ENCODE data around the gene CCR7. TPM values are rescaled to one million over a fixed set of nuclear protein-coding genes. Genes with fewer than 3 reads are reported as not detected.

CCR7 gene
- total RNA-seq, 1 donor from 2014 or later: not detected

GRCh38 chr17:40607641-40608040 is 42.4 kb upstream of the CCR7 start:
- H3K4me1 Mint-ChIP-seq (ENCODE audit: low read depth, unreplicated experiment): no peaks in the 10 kb centered on the region
- peaks cover 15% of the 10 kb centered on the region for H3K27me3 Mint-ChIP-seq (ENCODE audit: low read depth, unreplicated experiment)
- H3K27ac ChIP-seq (ENCODE audit: low read depth, low read length): no peak overlapping the region
- H2AFZ ChIP-seq (ENCODE audit: low read depth, low read length): no peak overlapping the region
- H3K9me3 Mint-ChIP-seq (ENCODE audit: unreplicated experiment): peaks cover 4% of the 10 kb centered on the region
- peaks cover 17% of the 10 kb centered on the region for H3K27me3 ChIP-seq (ENCODE audit: insufficient read depth, low read length)
- no peaks in the 10 kb centered on the region for H4K20me1 ChIP-seq (ENCODE audit: insufficient read depth, low read length)
- DNase-seq (ENCODE audit: low read depth) (no peak), FAIRE-seq (no peak)
- H3K4me2 ChIP-seq (ENCODE audit: low read length): no peak overlapping the region
- H3K4me3 ChIP-seq (ENCODE audit: insufficient read depth, low read depth, low read length): no peak overlapping the region
- no peaks in the 10 kb centered on the region for H3K9me3 ChIP-seq (ENCODE audit: insufficient read depth, low read depth, low read length)
- H3K4me1 ChIP-seq (ENCODE audit: insufficient read depth, low read length): no peaks in the 10 kb centered on the region
- H3K27ac Mint-ChIP-seq (ENCODE audit: unreplicated experiment): no peak overlapping the region
- H3K4me3 Mint-ChIP-seq (ENCODE audit: unreplicated experiment): no peak overlapping the region
- TF ChIP-seq EZH2 (IDR thresholded peaks at IDR 0.05; ENCODE audit: insufficient read depth, low read length): no peak
- H3K9ac ChIP-seq (ENCODE audit: low read length): no peak overlapping the region
- H3K79me2 ChIP-seq (ENCODE audit: insufficient read depth, low read length): no peaks in the 10 kb centered on the region
- H3K36me3 Mint-ChIP-seq (ENCODE audit: low read depth, unreplicated experiment): peaks cover 1% of the 10 kb centered on the region
- no peaks in the 10 kb centered on the region for H3K36me3 ChIP-seq (ENCODE audit: insufficient read depth, low read length)

GRCh38 chr17:40606548-40607353 is 41.5 kb upstream of the CCR7 start:
- no peak overlapping the region for H3K4me3 Mint-ChIP-seq (ENCODE audit: unreplicated experiment)
- Histone ChIP-seq H3K36me3 (ENCODE audit: insufficient read depth, low read length) (no peaks in the 10 kb centered on the region), H3K9me3 (ENCODE audit: insufficient read depth, low read depth, low read length) (no peaks in the 10 kb centered on the region), H3K27me3 (ENCODE audit: insufficient read depth, low read length) (peaks cover 12% of the 10 kb centered on the region), H3K4me2 (ENCODE audit: low read length) (no peak overlapping the region), H3K27ac (ENCODE audit: low read depth, low read length) (no peak overlapping the region), H3K4me3 (ENCODE audit: insufficient read depth, low read depth, low read length) (no peak overlapping the region), H3K4me1 (ENCODE audit: insufficient read depth, low read length) (no peaks in the 10 kb centered on the region), H3K79me2 (ENCODE audit: insufficient read depth, low read length) (no peaks in the 10 kb centered on the region), H3K9ac (ENCODE audit: low read length) (no peak overlapping the region), H2AFZ (ENCODE audit: low read depth, low read length) (no peak overlapping the region), H4K20me1 (ENCODE audit: insufficient read depth, low read length) (no peaks in the 10 kb centered on the region)
- peaks cover 15% of the 10 kb centered on the region for H3K27me3 Mint-ChIP-seq (ENCODE audit: low read depth, unreplicated experiment)
- DNase-seq (ENCODE audit: low read depth) (no peak), FAIRE-seq (no peak)
- H3K36me3 Mint-ChIP-seq (ENCODE audit: low read depth, unreplicated experiment): peaks cover 2% of the 10 kb centered on the region
- H3K4me1 Mint-ChIP-seq (ENCODE audit: low read depth, unreplicated experiment): no peaks in the 10 kb centered on the region
- TF ChIP-seq CTCF (IDR thresholded peaks at IDR 0.05; ENCODE audit: insufficient read depth, low read depth, low read length): no peak
- TF ChIP-seq EZH2 (IDR thresholded peaks at IDR 0.05; ENCODE audit: insufficient read depth, low read length): no peak
- peaks cover 4% of the 10 kb centered on the region for H3K9me3 Mint-ChIP-seq (ENCODE audit: unreplicated experiment)
- no peak overlapping the region for H3K27ac Mint-ChIP-seq (ENCODE audit: unreplicated experiment)

- Histone ChIP-seq H3K9me3 (ENCODE audit: insufficient read depth, low read depth, low read length) (no peaks in the 10 kb centered on the region), H3K27ac (ENCODE audit: low read depth, low read length) (no peak overlapping the region), H3K9ac (ENCODE audit: low read length) (no peak overlapping the region), H3K36me3 (ENCODE audit: insufficient read depth, low read length) (no peaks in the 10 kb centered on the region), H3K27me3 (ENCODE audit: insufficient read depth, low read length) (peaks cover 8% of the 10 kb centered on the region), H3K4me3 (ENCODE audit: insufficient read depth, low read depth, low read length) (no peak overlapping the region), H3K4me2 (ENCODE audit: low read length) (no peak overlapping the region), H3K79me2 (ENCODE audit: insufficient read depth, low read length) (no peaks in the 10 kb centered on the region), H2AFZ (ENCODE audit: low read depth, low read length) (no peak overlapping the region), H4K20me1 (ENCODE audit: insufficient read depth, low read length) (no peaks in the 10 kb centered on the region), H3K4me1 (ENCODE audit: insufficient read depth, low read length) (no peaks in the 10 kb centered on the region)
- H3K27me3 Mint-ChIP-seq (ENCODE audit: low read depth, unreplicated experiment): peaks cover 11% of the 10 kb centered on the region
- H3K36me3 Mint-ChIP-seq (ENCODE audit: low read depth, unreplicated experiment): peaks cover 2% of the 10 kb centered on the region
- DNase-seq (ENCODE audit: low read depth) (no peak), FAIRE-seq (no peak)
- no peak overlapping the region for H3K4me3 Mint-ChIP-seq (ENCODE audit: unreplicated experiment)
- H3K27ac Mint-ChIP-seq (ENCODE audit: unreplicated experiment): no peak overlapping the region
- H3K9me3 Mint-ChIP-seq (ENCODE audit: unreplicated experiment): peaks cover 4% of the 10 kb centered on the region
- TF ChIP-seq CTCF (IDR thresholded peaks at IDR 0.05; ENCODE audit: insufficient read depth, low read depth, low read length) (no peak), EZH2 (IDR thresholded peaks at IDR 0.05; ENCODE audit: insufficient read depth, low read length) (no peak)
- no peaks in the 10 kb centered on the region for H3K4me1 Mint-ChIP-seq (ENCODE audit: low read depth, unreplicated experiment)
These were observed 40.0 kb upstream of the CCR7 start for GRCh38 chr17:40605306-40605705.

All from astrocyte (in vitro differentiated cells and primary cell).